Smooth muscle cell (in vitro differentiated cells): Measurements from ENCODE around the gene THAP3. TPM values are rescaled to one million over a fixed set of nuclear protein-coding genes. Genes with fewer than 3 reads are reported as not detected.

Experiments used
- DNase-seq: peaks from one replicate; lab custom pipeline; 2025; ENCODE audit not compliant: unreplicated experiment; lab: John Stamatoyannopoulos, UW
- H2AFZ ChIP-seq: fragments of 200-600 bp; sonication (generic); 2 replicates; pipeline ENCODE4 v1.6.0; 2016; ENCODE audit warnings: antibody characterized with exemption, low read depth, mild to moderate bottlenecking
- H3F3A ChIP-seq: fragments of 200-600 bp; sonication (generic); 2 replicates; pipeline ENCODE4 v1.6.0; 2017; ENCODE audit warnings: antibody characterized with exemption, low read depth
- H3K27ac ChIP-seq: fragments of 200-600 bp; sonication (generic); 2 replicates; pipeline ENCODE4 v1.5.1; 2016; ENCODE audit warnings: low read depth, mild to moderate bottlenecking
- H3K27me3 ChIP-seq: fragments of 200-600 bp; sonication (generic); 2 replicates; pipeline ENCODE4 v1.6.1; 2016; ENCODE audit warnings: low read depth, mild to moderate bottlenecking
- H3K36me3 ChIP-seq: fragments of 200-600 bp; sonication (generic); 2 replicates; pipeline ENCODE4 v1.5.1; 2016; ENCODE audit warnings: low read depth
- H3K4me1 ChIP-seq: fragments of 200-600 bp; sonication (generic); 2 replicates; pipeline ENCODE4 v1.5.1; 2016; ENCODE audit warnings: low read depth
- H3K4me2 ChIP-seq: fragments of 200-600 bp; sonication (generic); 2 replicates; pipeline ENCODE4 v1.6.0; 2016; ENCODE audit warnings: mild to moderate bottlenecking
- H3K4me3 ChIP-seq: fragments of 200-600 bp; sonication (generic); 2 replicates; pipeline ENCODE4 v1.5.1; 2016; ENCODE audit warnings: mild to moderate bottlenecking
- H3K79me2 ChIP-seq: fragments of 200-600 bp; sonication (generic); 2 replicates; pipeline ENCODE4 v1.6.0; 2016; ENCODE audit warnings: low read depth, mild to moderate bottlenecking
- H3K9ac ChIP-seq: fragments of 200-600 bp; sonication (generic); 2 replicates; pipeline ENCODE4 v1.6.0; 2016; ENCODE audit warnings: low read depth
- H3K9me3 ChIP-seq: fragments of 200-600 bp; sonication (generic); replicated peaks from 2 replicates; pipeline ENCODE4 v1.5.1; 2016; ENCODE audit warnings: low read depth
- H4K20me1 ChIP-seq: fragments of 200-600 bp; sonication (generic); 2 replicates; pipeline ENCODE4 v1.6.0; 2016; ENCODE audit warnings: low read depth
- CTCF ChIP-seq: fragments of 200-600 bp; sonication (generic); IDR thresholded peaks from 2 replicates; pipeline ENCODE4 v1.5.1; 2017; ENCODE audit warnings: borderline replicate concordance, mild to moderate bottlenecking, antibody characterized with exemption; ENCODE audit not compliant: insufficient read depth, poor library complexity, severe bottlenecking
- WGBS: methylation state at CpG from one replicate; pipeline ENCODE4 v1.1.7; 2016; ENCODE audit warnings: low lambda C conversion rate; 5-methylcytosine and 5-hydroxymethylcytosine counted together
- polyA plus RNA-seq: library from polyadenylated mRNA; unstranded; fragments of >200 nt; fragmentation: Nextera tagmentation; extraction: Ambion mirVana; gene quantifications from 2 replicates; pipeline ENCODE4 v1.2.1, GENCODE V29; 2016
- total RNA-seq: library from RNA; depleted of rRNA; stranded (reverse); fragments of >200 nt; gene quantifications from 2 replicates; pipeline ENCODE4 v1.2.3, GENCODE V29; 2014

The THAP3 gene
- total and polyA plus RNA-seq, 2 experiments from 2014 or later: 10.5 to 34.8 TPM

- no peak for DNase-seq
- no peak overlapping the region for H3K9ac ChIP-seq
- H3K27me3 ChIP-seq: no peaks in the 10 kb centered on the region
- no peaks in the 10 kb centered on the region for H3K9me3 ChIP-seq
- H3F3A ChIP-seq: no peaks in the 10 kb centered on the region
- no peaks in the 10 kb centered on the region for H3K36me3 ChIP-seq
- no peak overlapping the region for H2AFZ ChIP-seq
- H4K20me1 ChIP-seq: peaks cover 43% of the 10 kb centered on the region
- 84% methylated on average over 6 of the region's 6 CpGs for WGBS
- no peak overlapping the region for H3K27ac ChIP-seq
- no peak for TF ChIP-seq CTCF
- H3K4me1 ChIP-seq: no peaks in the 10 kb centered on the region
- H3K79me2 ChIP-seq: peaks cover 2% of the 10 kb centered on the region
- no peak overlapping the region for H3K4me3 ChIP-seq
- H3K4me2 ChIP-seq: no peak overlapping the region
Measured at GRCh38 chr1:6591644-6592043, 33.0 kb upstream of the THAP3 start.

- WGBS: 59% methylated on average over 5 of the region's 5 CpGs
- H3F3A ChIP-seq: no peaks in the 10 kb centered on the region
- DNase-seq: no peak
- no peak overlapping the region for H3K4me3 ChIP-seq
- no peaks in the 10 kb centered on the region for H3K9me3 ChIP-seq
- H4K20me1 ChIP-seq: peaks cover 51% of the 10 kb centered on the region
- no peak overlapping the region for H3K27ac ChIP-seq
- H3K4me2 ChIP-seq: no peak overlapping the region
- TF ChIP-seq CTCF: no peak
- peaks cover 5% of the 10 kb centered on the region for H3K79me2 ChIP-seq
- no peak overlapping the region for H2AFZ ChIP-seq
- H3K9ac ChIP-seq: no peak overlapping the region
- no peaks in the 10 kb centered on the region for H3K36me3 ChIP-seq
- H3K27me3 ChIP-seq: no peaks in the 10 kb centered on the region
- no peaks in the 10 kb centered on the region for H3K4me1 ChIP-seq
Measured at GRCh38 chr1:6592441-6592840, 32.2 kb upstream of the THAP3 start.

- Histone ChIP-seq H3K9me3 (no peaks in the 10 kb centered on the region), H3K9ac (no peak overlapping the region), H3K79me2 (peaks cover 10% of the 10 kb centered on the region), H2AFZ (no peak overlapping the region), H4K20me1 (peaks cover 57% of the 10 kb centered on the region), H3K4me1 (no peaks in the 10 kb centered on the region), H3K36me3 (no peaks in the 10 kb centered on the region), H3K27ac (no peak overlapping the region), H3K4me3 (no peak overlapping the region), H3K27me3 (no peaks in the 10 kb centered on the region), H3F3A (no peaks in the 10 kb centered on the region), H3K4me2 (no peak overlapping the region)
- TF ChIP-seq CTCF: no peak
- DNase-seq: no peak
- WGBS: 98% methylated on average over 36 of the region's 38 CpGs
Measured at GRCh38 chr1:6592865-6593593, 31.6 kb upstream of the THAP3 start.

GRCh38 chr1:6593810-6594209, 30.9 kb upstream of the THAP3 start:
- Histone ChIP-seq H4K20me1 (peaks cover 65% of the 10 kb centered on the region), H3K4me2 (no peak overlapping the region), H3K4me3 (no peak overlapping the region), H2AFZ (no peak overlapping the region), H3K9ac (no peak overlapping the region), H3K27me3 (no peaks in the 10 kb centered on the region), H3K9me3 (no peaks in the 10 kb centered on the region), H3K27ac (no peak overlapping the region), H3F3A (no peaks in the 10 kb centered on the region), H3K79me2 (peaks cover 16% of the 10 kb centered on the region), H3K4me1 (no peaks in the 10 kb centered on the region), H3K36me3 (no peaks in the 10 kb centered on the region)
- no peak for DNase-seq
- no peak for TF ChIP-seq CTCF
- 97% methylated on average over 15 of the region's 15 CpGs for WGBS
